SU-DHL-6 (cell line): ENCODE results near the gene KY.

Source experiments
- CTCF ChIP-seq: fragments of 200-600 bp; sonication (generic); IDR thresholded peaks from one replicate; pipeline ENCODE4 v1.5.1; 2017; ENCODE audit warnings: antibody characterized with exemption, mild to moderate bottlenecking, low read length, moderate library complexity; ENCODE audit not compliant: insufficient read depth, poor library complexity, severe bottlenecking
- EZH2phosphoT487 ChIP-seq: fragments of 200-600 bp; sonication (generic), shearing (Covaris generic); conservative IDR thresholded peaks from 2 replicates; pipeline ENCODE4 v1.6.1; 2018; ENCODE audit warnings: mild to moderate bottlenecking, antibody characterized with exemption, low read length, moderate library complexity, mixed read lengths

- no peak for TF ChIP-seq CTCF
- TF ChIP-seq EZH2phosphoT487: no peak
These were observed 14.4 kb downstream of the KY start for GRCh38 chr3:134636406-134636805.
